Left cardiac atrium (tissue), 4 donors: ENCODE measurements around the gene GJA8. TPM values are rescaled to one million over a fixed set of nuclear protein-coding genes. Genes with fewer than 3 reads are reported as not detected.
"Not testable (repeated sequence)": the region's sequence is repeated elsewhere in the genome, so short reads cannot be mapped to it uniquely, and the experiment has no call there.

Source experiments
- ATAC-seq, 2 donors: fragments of 200-7000 bp; cut with Tn5 transposase; one replicate each; pipeline ENCODE4 v1.9.1; 2020; ENCODE audit warnings: mild to moderate bottlenecking in 2 of 2, moderate library complexity in 2 of 2
- DNase-seq: peaks from one replicate; pipeline ENCODE4 v3.0.0-alpha.2; 2020
- intact Hi-C, 2 donors: fragments of 100-400 bp; cut with DNase I; formaldehyde crosslinking; loops; one replicate each; pipeline versions ENCODE4 v1.14.1 to v1.15.1; 2022 to 2023
- long read RNA-seq: library from polyadenylated mRNA; unstranded; transcript quantifications from one replicate; pipeline ENCODE4 v2.0.0, GENCODE V29; 2021
- total RNA-seq, 2 donors: library from RNA; stranded (reverse); fragmentation: NEBNext Ultra II Directional; extraction: Animal tissue kit (Norgen Biotek cat#: 25700); gene quantifications; one replicate each; pipeline ENCODE4 v1.2.1, GENCODE V29; 2021
- donor health status: DM: no; HTN: yes; CAD: no.
- donor health status: DM: no; HTN: yes; CAD: no; lungs with severe emphysema.
- donor health status: DM: yes; HTN: yes; CAD: no.
- donor health status: Dilated cardiomyopathy.

GJA8 gene
- total RNA-seq, result not detected
- long read RNA-seq, result 0 reads

DNA sequence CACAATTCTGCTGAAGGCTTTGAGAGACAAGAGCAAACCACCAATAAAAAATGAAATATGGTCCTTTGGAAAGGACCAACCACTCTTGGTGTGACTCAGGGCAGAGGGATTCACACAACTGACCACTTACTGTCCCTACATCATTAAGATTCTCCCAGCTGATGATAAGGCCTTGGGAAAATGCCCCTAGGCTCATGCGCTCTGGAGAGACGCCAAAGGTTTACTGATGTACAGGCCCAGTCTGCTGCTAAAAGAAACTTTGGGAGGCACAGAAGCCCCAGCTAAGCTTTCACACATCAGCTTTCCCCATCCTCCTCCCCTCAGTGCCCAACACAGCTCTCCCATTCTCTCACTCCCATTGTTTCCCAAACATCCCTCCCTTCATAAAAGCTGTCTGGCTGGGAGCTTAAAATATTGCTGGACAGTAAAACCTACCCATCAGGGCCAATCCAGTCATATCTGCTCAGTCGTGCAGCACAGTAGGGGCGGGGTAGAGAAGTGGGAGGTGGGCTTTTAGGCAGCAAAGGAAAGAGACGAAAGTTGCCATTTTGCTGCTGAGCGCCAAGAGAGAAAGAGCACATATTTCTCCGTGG, at the start of gene GJA8:
GJA8 (plus strand) TSS at position 543 of the 593 bp plus-strand sequence. CDS start 5,161 bp downstream, outside the sequence.
- DNase-seq (no peak), ATAC-seq (no peak)
- intact Hi-C loops, result no loop called here

DNA sequence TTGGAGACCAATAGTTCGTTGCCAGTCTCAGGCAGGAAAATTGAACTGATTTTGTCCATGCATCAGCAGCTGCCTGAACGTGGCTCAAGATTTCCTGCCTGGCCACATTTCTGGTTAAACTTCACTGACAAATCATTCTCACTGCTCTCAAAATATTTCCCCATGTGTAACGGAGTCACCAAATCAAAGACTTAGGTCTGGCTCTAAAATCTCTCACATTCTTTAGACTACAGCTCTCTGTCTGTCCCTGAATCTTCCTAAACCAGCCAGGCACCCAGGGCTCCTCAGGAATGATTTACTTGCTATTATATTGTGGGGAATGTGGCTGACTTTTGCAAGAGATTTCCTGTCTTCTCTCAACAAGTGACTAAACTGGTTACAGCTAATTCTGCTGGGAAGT, 49.2 kb upstream of the GJA8 start:
- intact Hi-C loops, result no loop called here
- ATAC-seq (no peak), DNase-seq (no peak)

DNA sequence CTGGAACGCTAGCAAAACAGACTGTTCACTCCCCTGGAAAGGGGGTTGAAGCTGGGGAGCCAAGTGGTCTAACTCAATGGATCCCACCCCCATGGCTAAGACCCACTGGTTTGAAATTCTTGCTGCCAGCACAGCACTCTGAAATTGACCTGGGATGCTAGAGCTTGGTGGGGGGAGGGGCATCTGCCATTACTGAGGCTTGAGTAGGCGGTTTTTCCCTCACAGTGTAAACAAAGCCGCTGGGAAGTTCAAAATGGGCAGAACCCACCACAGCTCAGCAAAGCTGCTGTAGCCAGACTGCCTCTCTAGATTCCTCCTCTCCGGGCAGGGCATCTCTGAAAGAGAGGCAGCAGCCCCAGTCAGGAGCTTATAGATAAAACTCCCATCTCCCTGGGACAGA, 47.6 kb upstream of the GJA8 start:
- intact Hi-C loops, DNase-seq, ATAC-seq: not testable (repeated sequence)

- DNase-seq, ATAC-seq, intact Hi-C loops: not testable (repeated sequence)
Observed at GRCh38 chr1:147855996-147856395, 46.6 kb upstream of the GJA8 start.

GRCh38 chr1:147867204-147867603, 35.4 kb upstream of the GJA8 start:
- intact Hi-C loops, DNase-seq, ATAC-seq: not testable (repeated sequence)

DNA sequence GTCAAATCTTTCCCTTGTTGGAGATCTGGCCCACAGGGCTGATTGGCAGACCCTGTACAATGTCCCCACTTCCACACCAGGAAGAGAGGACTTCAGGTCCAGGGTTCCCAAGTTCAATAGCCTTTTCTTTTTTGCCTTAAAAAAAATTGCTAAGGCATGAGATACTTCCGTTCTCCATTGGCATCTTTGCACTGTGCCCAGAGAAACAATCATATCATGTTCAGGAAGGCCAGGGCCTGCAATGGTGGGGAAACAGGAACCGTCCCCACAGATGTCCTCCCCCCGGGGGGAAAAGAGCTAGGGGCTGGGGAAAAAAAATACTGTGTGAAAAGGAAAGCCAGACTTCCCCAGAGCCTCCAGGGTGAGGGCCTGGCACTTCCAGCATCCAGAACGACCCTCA, 24.6 kb upstream of the GJA8 start:
- DNase-seq, result no peak
- intact Hi-C loops, result no loop called here
- no peak for ATAC-seq

- ATAC-seq, result no peak
- no peak for DNase-seq
- intact Hi-C loops, result no loop called here
Observed at GRCh38 chr1:147879911-147880310, 22.7 kb upstream of the GJA8 start.

DNA sequence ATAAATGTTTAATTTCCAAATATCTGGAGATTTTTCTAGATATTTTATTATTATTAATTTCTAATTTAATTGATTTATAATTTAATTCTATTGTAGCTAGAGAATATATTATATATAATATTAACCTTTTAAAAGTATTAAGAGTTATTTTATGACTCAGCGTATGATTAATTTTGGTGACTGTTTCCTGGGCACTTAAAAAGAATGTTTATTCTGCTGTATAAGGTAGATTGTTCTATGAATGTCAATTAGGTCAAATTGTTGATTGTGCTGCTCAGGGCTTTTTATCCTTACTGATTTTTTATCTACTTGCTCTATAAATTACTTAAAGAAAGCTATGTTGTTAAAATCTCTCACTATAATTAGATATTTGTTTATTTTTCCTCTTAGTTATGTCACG, 20.1 kb upstream of the GJA8 start:
- DNase-seq (no peak), ATAC-seq (no peak)
- intact Hi-C loops, result no loop called here

DNA sequence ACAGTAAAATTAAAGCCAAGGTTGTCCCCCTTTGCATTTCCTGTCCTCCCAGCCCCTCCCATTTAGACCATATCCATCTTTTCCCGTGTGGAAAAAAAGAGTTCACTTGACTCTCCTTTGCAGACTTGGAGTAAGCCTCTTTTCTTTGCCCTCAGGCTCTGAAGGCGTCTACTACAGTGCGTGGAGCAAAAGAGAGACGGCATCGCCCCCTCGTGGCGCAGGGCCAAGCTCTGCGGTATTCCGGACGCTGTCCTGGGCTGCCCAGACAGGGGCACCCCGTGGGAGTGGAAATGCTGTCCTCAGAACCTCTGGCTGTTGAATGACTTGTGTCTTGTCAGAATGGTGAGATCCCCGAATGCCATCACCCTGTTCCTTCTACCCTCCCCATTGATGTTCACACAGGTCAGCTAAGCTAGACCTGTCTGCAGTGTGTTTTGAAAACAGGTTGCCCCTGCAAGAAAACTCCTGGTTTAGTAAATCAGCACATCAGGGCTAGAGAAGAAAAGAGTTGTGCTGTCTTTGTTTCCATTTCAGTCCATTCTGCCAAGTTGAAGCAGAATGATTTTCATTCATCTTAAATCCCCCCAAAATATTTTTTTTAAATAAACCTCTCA, 12.3 kb upstream of the GJA8 start:
- intact Hi-C loops, result loop anchor here (2.0 to 10.0 kb wide), 4 partner anchors 165 to 615 kb away; no protein-coding TSS in a partner anchor
- DNase-seq (peak; percentile 77), ATAC-seq (peak; percentile 91 to 92)

GRCh38 chr1:147891088-147891487, 11.5 kb upstream of the GJA8 start:
- intact Hi-C loops, result loop anchor here (2.0 to 10.0 kb wide), 4 partner anchors 166 to 616 kb away; no protein-coding TSS in a partner anchor
- ATAC-seq (no peak), DNase-seq (no peak)

DNA sequence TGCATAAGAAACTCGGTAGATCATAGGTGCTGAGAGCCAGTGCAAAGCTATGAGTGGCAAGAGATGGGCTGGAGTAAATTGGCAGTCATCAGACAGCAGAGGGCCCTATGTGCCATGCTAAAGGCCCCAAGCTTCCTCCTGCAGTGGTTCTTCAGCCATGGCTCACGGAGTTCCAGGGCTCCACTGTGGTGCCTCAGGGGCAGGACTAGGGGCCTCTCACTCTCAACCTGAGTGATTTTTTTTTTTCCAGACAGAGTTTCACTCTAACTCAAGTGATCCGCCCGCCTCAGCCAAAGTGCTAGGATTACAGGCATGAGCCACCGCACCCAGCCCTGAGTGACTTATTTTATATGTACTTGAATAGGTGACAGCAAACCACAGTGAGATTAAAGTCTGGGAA, 10.4 kb upstream of the GJA8 start:
- DNase-seq, result no peak

GRCh38 chr1:147892731-147893214, 9.8 kb upstream of the GJA8 start:
- intact Hi-C loops, result loop anchor here (1.0 to 10.0 kb wide), 4 partner anchors 248 to 618 kb away; no protein-coding TSS in a partner anchor
- no peak for DNase-seq
- ATAC-seq, result peak in 1 of 2 donors; percentile 32

More for the DNA sequence above, 10.4 kb upstream of the GJA8 start:
- intact Hi-C loops, result loop anchor here (1.0 to 10.0 kb wide), 4 partner anchors 247 to 617 kb away; no protein-coding TSS in a partner anchor
- ATAC-seq, result peak; percentile 47

GRCh38 chr1:147895123-147895522, 7.5 kb upstream of the GJA8 start:
- DNase-seq (no peak), ATAC-seq (no peak)
- intact Hi-C loops, result loop anchor here (10.0 kb wide), 2 partner anchors 250 to 620 kb away; no protein-coding TSS in a partner anchor

- peak; percentile 38 to 61 for ATAC-seq
- DNase-seq, result no peak
- intact Hi-C loops, result loop anchor here (10.0 kb wide), 2 partner anchors 252 to 622 kb away; no protein-coding TSS in a partner anchor
Observed at GRCh38 chr1:147897029-147897752, 5.4 kb upstream of the GJA8 start.

DNA sequence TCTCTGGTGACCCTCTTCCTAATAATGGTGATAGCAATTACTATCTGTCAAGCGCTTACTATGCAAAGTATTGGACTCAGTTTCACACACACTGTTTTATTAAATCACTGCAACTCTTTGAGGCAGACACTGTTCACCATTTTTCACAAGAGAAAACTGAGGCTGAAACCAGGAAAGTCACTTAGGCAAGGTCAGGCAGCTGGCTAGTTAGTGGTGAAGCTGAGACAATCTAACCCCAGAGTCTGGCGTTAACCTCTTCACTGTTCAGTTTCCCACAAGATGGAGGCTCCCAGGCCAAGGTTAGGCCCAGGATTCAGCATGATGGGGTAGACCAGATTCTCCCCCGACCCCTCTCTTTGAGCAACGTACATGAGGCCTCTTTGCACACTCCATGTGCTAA, 4.8 kb upstream of the GJA8 start:
- intact Hi-C loops, result loop anchor here (10.0 kb wide), 2 partner anchors 253 to 623 kb away; no protein-coding TSS in a partner anchor
- no peak for DNase-seq
- ATAC-seq, result no peak

DNA sequence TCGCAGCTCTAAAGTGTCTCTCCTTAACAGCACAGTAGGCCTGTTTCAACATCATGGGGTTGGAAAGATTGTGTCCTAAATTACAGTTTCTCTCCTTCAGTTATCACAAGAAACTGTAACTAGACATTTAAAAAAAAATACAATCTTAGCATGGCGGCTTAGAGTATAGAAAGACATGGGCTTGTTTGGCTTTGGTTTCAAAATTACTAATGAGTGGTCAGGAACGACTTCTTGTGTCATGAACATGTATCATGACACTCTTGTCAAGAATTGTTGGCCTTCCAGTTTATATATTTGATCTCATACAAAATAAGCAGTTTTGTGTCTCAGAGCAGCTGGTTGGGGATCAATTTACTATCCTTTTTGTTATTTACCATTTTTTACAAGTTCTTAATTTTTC, 2.1 kb downstream of the GJA8 start:
- intact Hi-C loops, result no loop called here
- no peak for DNase-seq
- no peak for ATAC-seq

DNA sequence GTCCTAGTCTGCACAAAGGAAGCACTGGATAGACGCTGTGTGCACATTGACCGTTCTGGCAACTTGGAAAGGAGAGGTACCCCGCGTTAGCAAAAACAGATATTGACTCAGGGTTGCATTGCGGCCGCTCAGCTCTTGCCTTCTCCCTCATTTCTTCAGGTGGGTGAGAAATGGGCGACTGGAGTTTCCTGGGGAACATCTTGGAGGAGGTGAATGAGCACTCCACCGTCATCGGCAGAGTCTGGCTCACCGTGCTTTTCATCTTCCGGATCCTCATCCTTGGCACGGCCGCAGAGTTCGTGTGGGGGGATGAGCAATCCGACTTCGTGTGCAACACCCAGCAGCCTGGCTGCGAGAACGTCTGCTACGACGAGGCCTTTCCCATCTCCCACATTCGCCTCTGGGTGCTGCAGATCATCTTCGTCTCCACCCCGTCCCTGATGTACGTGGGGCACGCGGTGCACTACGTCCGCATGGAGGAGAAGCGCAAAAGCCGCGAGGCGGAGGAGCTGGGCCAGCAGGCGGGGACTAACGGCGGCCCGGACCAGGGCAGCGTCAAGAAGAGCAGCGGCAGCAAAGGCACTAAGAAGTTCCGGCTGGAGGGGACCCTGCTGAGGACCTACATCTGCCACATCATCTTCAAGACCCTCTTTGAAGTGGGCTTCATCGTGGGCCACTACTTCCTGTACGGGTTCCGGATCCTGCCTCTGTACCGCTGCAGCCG, 5.4 kb downstream of the GJA8 start:
- DNase-seq (no peak), ATAC-seq (no peak)
- intact Hi-C loops, result no loop called here

DNA sequence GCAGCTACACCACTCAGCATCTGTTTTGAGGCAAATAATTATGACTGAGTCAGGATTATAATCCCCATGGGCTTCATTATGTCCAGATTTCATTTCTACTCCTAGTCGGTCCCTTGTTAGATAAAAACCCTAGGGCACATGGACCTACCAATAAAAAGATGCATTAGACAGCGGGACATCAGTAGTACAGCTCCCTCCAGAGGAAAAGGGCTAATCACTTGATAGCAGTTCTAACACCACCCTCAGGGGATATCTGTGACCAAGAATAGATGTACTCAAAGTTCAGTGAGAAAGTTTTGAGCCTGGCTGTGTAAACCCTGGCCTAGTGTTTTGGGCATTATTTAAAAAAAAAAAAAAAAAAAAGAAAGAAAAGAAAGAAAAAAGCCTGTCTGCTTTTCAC, 10.0 kb downstream of the GJA8 start:
- no peak for DNase-seq
- intact Hi-C loops, result no loop called here
- no peak for ATAC-seq

DNA sequence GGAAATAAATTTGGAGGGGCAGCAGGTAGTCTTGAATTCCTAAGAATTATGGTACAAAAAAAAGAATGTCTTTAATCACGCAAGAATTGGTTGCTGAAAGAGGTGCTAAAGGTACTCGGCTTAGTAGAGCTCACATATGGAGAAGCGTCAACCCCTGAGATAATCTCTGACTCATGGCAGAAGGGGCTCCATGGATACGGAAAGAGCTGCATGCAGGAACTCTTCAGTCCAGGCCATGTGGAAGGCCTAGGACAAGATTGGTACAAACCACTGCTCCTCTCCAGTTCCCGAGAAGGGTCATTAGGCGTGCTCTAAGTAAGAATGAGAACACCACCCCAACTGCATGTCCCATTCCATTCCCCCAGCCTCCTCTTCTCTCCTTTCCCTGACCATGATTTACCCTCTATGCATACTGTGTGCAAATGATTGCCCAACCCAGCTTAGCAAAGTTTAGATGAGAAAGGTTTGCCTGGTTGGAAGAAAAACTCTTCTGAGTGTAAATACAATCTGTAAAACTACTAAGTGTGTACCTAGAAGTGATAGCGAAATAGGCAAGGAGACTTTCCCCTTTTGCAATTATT, 10.9 kb downstream of the GJA8 start:
- intact Hi-C loops, result no loop called here
- ATAC-seq (no peak), DNase-seq (no peak)
